ENCODE results near the gene ZNF618. TPM values are rescaled to one million over a fixed set of nuclear protein-coding genes. Genes with fewer than 3 reads are reported as not detected.

The ZNF618 gene
- total and polyA plus RNA-seq, 9 donors = 8.2 to 28.9 (median 18.3) TPM

GRCh38 chr9:113963696-113964494 lies 87.8 kb downstream of the ZNF618 start:
- no peak for DNase-seq
- WGBS, 3 donors = 69 to 86% (median 80%) methylated on average over 17 of the region's 17 CpGs
- intact Hi-C loops (cut with DNase I) = no loop called here

GRCh38 chr9:113964495-113965170 lies 88.5 kb downstream of the ZNF618 start:
- no peak for TF ChIP-seq POLR2A (IDR thresholded peaks at IDR 0.05)
- TF ChIP-seq EP300 (IDR thresholded peaks at IDR 0.05) = no peak
- no peak for TF ChIP-seq CTCF (IDR thresholded peaks at IDR 0.05)
- H3K27ac ChIP-seq = no peak overlapping the region
- H3K4me3 ChIP-seq = no peak overlapping the region
- DNase-seq = no peak
- H3K36me3 ChIP-seq = no peaks in the 10 kb centered on the region
- no peaks in the 10 kb centered on the region for H3K9me3 ChIP-seq
- intact Hi-C loops (cut with DNase I) = no loop called here
- H3K4me1 ChIP-seq (ENCODE audit: insufficient read depth) = peaks cover 7% of the 10 kb centered on the region
- H3K27me3 ChIP-seq = no peaks in the 10 kb centered on the region
- 43 to 75% (median 64%) methylated on average over 5 of the region's 5 CpGs for WGBS, 3 donors

More at GRCh38 chr9:113963696-113964494, 87.8 kb downstream of the ZNF618 start:
- no peaks in the 10 kb centered on the region for H3K36me3 ChIP-seq
- no peak overlapping the region for H3K27ac ChIP-seq
- no peaks in the 10 kb centered on the region for H3K27me3 ChIP-seq
- no peaks in the 10 kb centered on the region for H3K9me3 ChIP-seq
- H3K4me3 ChIP-seq = no peak overlapping the region
- H3K4me1 ChIP-seq (ENCODE audit: insufficient read depth) = peaks cover 7% of the 10 kb centered on the region
- no peak for TF ChIP-seq EP300 (IDR thresholded peaks at IDR 0.05)
- no peak for TF ChIP-seq CTCF (IDR thresholded peaks at IDR 0.05)
- no peak for TF ChIP-seq POLR2A (IDR thresholded peaks at IDR 0.05)

- Histone ChIP-seq H3K4me1 (ENCODE audit: insufficient read depth) (peaks cover 7% of the 10 kb centered on the region), H3K9me3 (no peaks in the 10 kb centered on the region), H3K4me3 (no peak overlapping the region), H3K27ac (no peak overlapping the region), H3K27me3 (no peaks in the 10 kb centered on the region), H3K36me3 (no peaks in the 10 kb centered on the region)
- WGBS, 3 donors = 79 to 95% (median 90%) methylated on average over 5 of the region's 5 CpGs
- no peak for DNase-seq
- intact Hi-C loops (cut with DNase I) = no loop called here
- TF ChIP-seq CTCF (IDR thresholded peaks at IDR 0.05) (no peak), EP300 (IDR thresholded peaks at IDR 0.05) (no peak), POLR2A (IDR thresholded peaks at IDR 0.05) (no peak)
Observed at GRCh38 chr9:113966394-113966793, 90.3 kb downstream of the ZNF618 start.

GRCh38 chr9:113967380-113967779 lies 91.3 kb downstream of the ZNF618 start:
- intact Hi-C loops (cut with DNase I) = no loop called here
- no peak for TF ChIP-seq POLR2A (IDR thresholded peaks at IDR 0.05)
- TF ChIP-seq EP300 (IDR thresholded peaks at IDR 0.05) = no peak
- no peak for TF ChIP-seq CTCF (IDR thresholded peaks at IDR 0.05)
- no peak for DNase-seq
- 45 to 58% (median 47%) methylated on average over 5 of the region's 5 CpGs for WGBS, 3 donors
- H3K9me3 ChIP-seq = no peaks in the 10 kb centered on the region
- no peaks in the 10 kb centered on the region for H3K27me3 ChIP-seq
- peaks cover 8% of the 10 kb centered on the region for H3K4me1 ChIP-seq (ENCODE audit: insufficient read depth)
- no peak overlapping the region for H3K4me3 ChIP-seq
- no peaks in the 10 kb centered on the region for H3K36me3 ChIP-seq
- H3K27ac ChIP-seq = no peak overlapping the region

Measured in ovary (tissue), 9 donors.